ENCODE results near the gene ASCL5.

Gene ASCL5

GRCh38 chr1:201153474-201154388, 26.7 kb upstream of the ASCL5 start:
- no peak for DNase-seq

DNA sequence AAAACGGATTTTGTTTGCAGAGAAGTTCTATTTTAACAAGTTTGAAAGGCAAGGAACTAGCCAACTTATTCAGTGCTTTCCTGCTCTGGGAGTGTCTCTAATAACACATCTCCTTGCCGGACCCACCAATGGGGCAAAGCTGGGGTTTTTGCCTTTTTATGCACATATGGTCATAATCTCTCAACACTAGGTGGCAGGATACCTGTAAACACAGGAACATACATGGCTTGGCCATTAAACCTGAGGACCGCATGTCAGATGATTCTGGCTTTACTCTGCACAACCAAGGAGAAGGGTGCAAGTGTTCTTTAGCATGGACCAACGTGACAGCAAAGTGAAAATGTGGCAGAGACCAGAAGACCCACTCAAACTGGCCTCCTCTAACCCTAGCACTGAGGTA, 22.4 kb upstream of the ASCL5 start:
- DNase-seq: no peak

DNA sequence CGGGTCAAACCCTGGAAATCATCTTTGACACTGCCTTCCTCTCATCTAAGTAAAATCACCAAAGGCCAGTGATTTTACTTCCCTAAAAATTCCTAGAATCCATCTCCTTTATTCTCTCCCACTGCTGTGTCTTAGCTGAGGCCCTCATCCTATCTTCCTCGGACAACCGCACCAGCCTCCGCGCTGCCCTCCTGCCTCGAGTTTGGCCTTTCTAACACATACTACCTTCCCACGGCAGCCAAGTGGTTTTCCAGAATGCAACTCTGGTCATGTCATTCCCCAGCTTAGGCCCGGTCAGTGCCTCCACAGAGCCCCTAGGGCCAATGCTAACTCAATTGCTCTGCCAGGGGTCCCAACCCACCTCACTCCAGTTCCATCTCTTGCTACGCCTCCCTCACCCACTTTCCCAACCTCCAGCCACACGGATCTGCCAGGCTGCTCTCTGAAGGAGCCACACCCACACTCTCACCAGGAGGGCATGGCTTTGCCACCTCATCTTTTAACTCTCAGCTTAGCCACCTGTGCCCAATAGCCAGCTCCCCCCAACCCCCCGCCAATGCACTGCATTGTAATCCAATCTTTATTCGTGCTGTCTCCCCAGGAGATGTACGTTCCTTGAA, 20.5 kb upstream of the ASCL5 start:
- DNase-seq: no peak

- no peak for DNase-seq
Measured at GRCh38 chr1:201146626-201147390, 19.8 kb upstream of the ASCL5 start.

- no peak for DNase-seq
Measured at GRCh38 chr1:201145816-201146215, 18.8 kb upstream of the ASCL5 start.

DNA sequence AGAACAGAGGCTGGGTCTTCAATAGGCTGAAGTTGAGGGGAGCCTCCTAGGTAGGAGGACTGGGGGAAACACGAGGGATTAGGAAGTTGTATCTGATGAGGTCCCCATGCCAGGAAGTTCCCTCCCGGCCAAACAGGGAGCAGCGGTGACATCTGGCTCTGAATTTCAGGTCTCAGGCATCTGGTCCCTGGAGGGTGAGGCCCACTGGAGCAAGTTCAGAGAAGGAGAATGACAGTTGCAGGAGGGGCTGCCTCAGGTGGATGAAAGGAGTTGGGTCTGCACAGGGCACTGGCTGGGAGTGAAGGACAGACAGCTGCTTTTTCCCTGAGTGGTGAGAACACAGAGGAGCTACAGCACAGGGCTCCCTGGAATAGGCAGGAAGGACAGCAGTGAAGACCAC, 18.1 kb upstream of the ASCL5 start:
- DNase-seq: no peak

GRCh38 chr1:201144701-201145100, 17.7 kb upstream of the ASCL5 start:
- DNase-seq: no peak

GRCh38 chr1:201143726-201144635, 17.0 kb upstream of the ASCL5 start:
- no peak for DNase-seq

GRCh38 chr1:201142849-201143725, 16.1 kb upstream of the ASCL5 start:
- DNase-seq: no peak

- no peak for DNase-seq
Measured at GRCh38 chr1:201142011-201142848, 15.2 kb upstream of the ASCL5 start.

GRCh38 chr1:201141418-201141817, 14.4 kb upstream of the ASCL5 start:
- DNase-seq: no peak

DNA sequence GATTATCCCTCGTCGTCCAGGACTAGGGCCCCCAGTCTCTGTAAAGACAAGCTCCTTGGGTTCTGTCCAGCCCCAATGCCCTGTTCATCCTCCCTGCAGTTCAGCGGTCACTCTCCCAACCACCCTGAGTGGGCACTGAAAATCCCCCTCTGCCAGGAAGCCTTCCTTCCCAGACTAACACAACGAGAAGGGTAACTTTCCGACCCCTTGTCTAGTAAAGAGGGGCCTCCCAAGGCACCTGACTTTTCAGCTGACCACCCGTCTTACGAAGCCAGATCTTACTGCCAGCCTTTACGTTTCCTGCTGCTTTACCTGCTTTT, 13.9 kb upstream of the ASCL5 start:
- no peak for DNase-seq

DNA sequence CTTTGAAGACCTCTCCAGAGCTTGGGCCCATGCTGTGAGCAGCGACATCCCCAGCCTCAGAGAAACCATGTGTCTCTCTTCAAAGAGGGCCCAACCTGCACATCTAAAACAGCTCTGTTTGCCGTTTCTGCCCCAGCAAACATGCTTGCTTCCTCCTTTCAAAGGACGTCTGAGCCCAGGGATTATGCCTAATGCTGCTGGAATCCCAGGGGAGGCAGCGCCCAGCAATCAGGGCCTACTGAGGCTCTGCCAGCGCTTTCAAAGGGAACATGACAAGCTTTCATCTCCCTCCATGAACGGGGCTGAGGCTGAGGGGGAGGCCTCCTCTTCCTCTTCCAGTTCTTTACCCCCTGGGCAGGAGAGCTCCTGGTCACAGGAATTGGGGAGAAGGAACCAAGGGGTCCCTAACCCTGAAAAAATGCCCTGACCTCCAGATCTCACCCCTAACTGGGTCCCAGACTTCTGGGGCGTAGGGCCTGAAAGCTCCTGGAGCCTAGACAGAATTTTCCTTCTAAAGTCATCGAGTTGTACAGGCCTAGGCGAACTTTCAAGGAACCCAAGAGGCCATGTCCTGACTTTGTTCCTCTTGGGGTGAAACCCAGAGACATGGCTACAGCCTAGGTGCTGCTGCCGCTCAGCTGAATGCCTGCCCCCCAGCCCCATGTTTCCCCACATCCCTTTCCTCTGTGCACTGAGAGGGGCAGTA, 13.4 kb upstream of the ASCL5 start:
- DNase-seq: no peak

DNA sequence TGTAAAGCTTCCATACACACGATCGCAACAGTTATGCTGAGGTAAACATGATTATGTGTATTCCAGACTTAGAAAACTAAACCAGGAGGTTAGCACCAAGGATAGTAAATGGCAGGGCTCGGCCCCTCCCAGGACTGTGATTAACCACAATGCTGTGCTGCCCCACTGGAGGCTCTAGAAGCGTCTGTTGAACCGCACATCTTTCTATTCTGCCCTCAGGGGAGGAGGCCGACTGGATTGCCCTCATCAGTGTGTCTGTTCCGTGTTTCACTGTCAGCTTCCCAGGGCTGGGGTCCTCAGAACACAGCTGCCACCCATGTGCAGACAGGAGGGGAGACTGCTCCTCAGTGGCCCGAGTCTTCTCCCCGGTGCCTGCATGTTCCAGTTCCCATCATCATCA, 12.8 kb upstream of the ASCL5 start:
- DNase-seq: no peak

GRCh38 chr1:201139306-201139705, 12.3 kb upstream of the ASCL5 start:
- no peak for DNase-seq

- DNase-seq: no peak
Measured at GRCh38 chr1:201138311-201138840, 11.4 kb upstream of the ASCL5 start.

GRCh38 chr1:201137579-201138310, 10.8 kb upstream of the ASCL5 start:
- no peak for DNase-seq

- no peak for DNase-seq
Measured at GRCh38 chr1:201137024-201137392, 10.0 kb upstream of the ASCL5 start.
